GM19035 (cell line): ENCODE results near the gene CEACAM18.

Experiments used
- ATAC-seq: cut with Tn5 transposase; IDR thresholded peaks from one replicate; pipeline ENCODE4 v1.9.1; 2021; ENCODE audit not compliant: unreplicated experiment

The CEACAM18 gene

GRCh38 chr19:51530616-51531015 lies 52.3 kb downstream of the CEACAM18 start:
- ATAC-seq = no peak

GRCh38 chr19:51531349-51532315 lies 53.3 kb downstream of the CEACAM18 start, which contains the start of gene SIGLEC6:
SIGLEC6 (minus strand) TSS chr19:51531670; CDS start chr19:51531648, 22 bp downstream.
- no peak for ATAC-seq

- ATAC-seq = no peak
Observed at GRCh38 chr19:51535535-51535934, 57.2 kb downstream of the CEACAM18 start.

- ATAC-seq = no peak
Observed at GRCh38 chr19:51539821-51540366, 61.6 kb downstream of the CEACAM18 start.
